SK-N-SH treated with all-trans-retinoic acid at 6 μM for 48 hours (cell line): ENCODE results near the gene PAFAH1B1.

Experiments used
- ATAC-seq: fragments of 200-7000 bp; cut with Tn5 transposase; 3 replicates; pipeline ENCODE4 v1.9.1; 2020; ENCODE audit warnings: mild to moderate bottlenecking, moderate library complexity
- ARNTL ChIP-seq: fragments of 450-650 bp; formaldehyde crosslinking; IDR thresholded peaks from 2 replicates; pipeline ENCODE4 v1.5.0; 2020; ENCODE audit warnings: low read depth, mild to moderate bottlenecking, moderate library complexity, borderline replicate concordance
- BACH2 ChIP-seq: fragments of 250-450 bp; sonication (Bioruptor Pico); IDR thresholded peaks from 2 replicates; pipeline ENCODE4 v1.9.0; 2021; ENCODE audit warnings: mild to moderate bottlenecking, borderline replicate concordance
- CREB5 ChIP-seq: fragments of 250-450 bp; sonication (Bioruptor Pico); IDR thresholded peaks from 2 replicates; pipeline ENCODE4 v1.5.1; 2020; ENCODE audit warnings: low read depth, mild to moderate bottlenecking, moderate library complexity
- CSDC2 ChIP-seq: fragments of 250-450 bp; sonication (Bioruptor Pico); IDR thresholded peaks from 2 replicates; pipeline ENCODE4 v1.5.0; 2020; ENCODE audit warnings: mild to moderate bottlenecking, moderate library complexity
- CSRNP3 ChIP-seq: fragments of 250-450 bp; sonication (Bioruptor Pico); IDR thresholded peaks from 2 replicates; pipeline ENCODE4 v1.5.1; 2021; ENCODE audit warnings: mild to moderate bottlenecking, moderate library complexity
- ESRRG ChIP-seq: fragments of 250-450 bp; sonication (Bioruptor Pico); IDR thresholded peaks from 2 replicates; pipeline ENCODE4 v1.6.1; 2021; ENCODE audit warnings: mild to moderate bottlenecking
- GLIS3 ChIP-seq: fragments of 250-450 bp; sonication (Bioruptor Pico); IDR thresholded peaks from 2 replicates; pipeline ENCODE4 v1.5.0; 2020; ENCODE audit warnings: mild to moderate bottlenecking, moderate library complexity
- OSR1 ChIP-seq: fragments of 250-450 bp; sonication (Bioruptor Pico); IDR thresholded peaks from 2 replicates; pipeline ENCODE4 v1.8.0; 2022; ENCODE audit warnings: moderate library complexity, mild to moderate bottlenecking, inconsistent platforms
- PATZ1 ChIP-seq: fragments of 250-450 bp; sonication (Bioruptor Pico); IDR thresholded peaks from 2 replicates; pipeline ENCODE4 v1.8.0; 2020; ENCODE audit warnings: mild to moderate bottlenecking, moderate library complexity, borderline replicate concordance
- POU6F1 ChIP-seq: fragments of 250-450 bp; sonication (Bioruptor Pico); IDR thresholded peaks from 2 replicates; pipeline ENCODE4 v1.8.0; 2021; ENCODE audit warnings: low read depth, mild to moderate bottlenecking, moderate library complexity, borderline replicate concordance
- PPARA ChIP-seq: fragments of 250-450 bp; sonication (Bioruptor Pico); IDR thresholded peaks from 2 replicates; pipeline ENCODE4 v1.5.0; 2020; ENCODE audit warnings: mild to moderate bottlenecking, borderline replicate concordance
- RARB ChIP-seq: fragments of 250-450 bp; sonication (Bioruptor Pico); IDR thresholded peaks from 2 replicates; pipeline ENCODE4 v1.8.0; 2021; ENCODE audit warnings: mild to moderate bottlenecking, moderate library complexity
- SNAI2 ChIP-seq: fragments of 250-450 bp; sonication (Bioruptor Pico); IDR thresholded peaks from 2 replicates; pipeline ENCODE4 v1.5.0; 2020; ENCODE audit warnings: mild to moderate bottlenecking, moderate library complexity
- TOX ChIP-seq: fragments of 250-450 bp; sonication (Bioruptor Pico); IDR thresholded peaks from 2 replicates; pipeline ENCODE4 v1.8.0; 2021; ENCODE audit warnings: mild to moderate bottlenecking, moderate library complexity, borderline replicate concordance
- TSHZ2 ChIP-seq: fragments of 250-450 bp; sonication (Bioruptor Pico); IDR thresholded peaks from 2 replicates; pipeline ENCODE4 v1.5.0; 2020; ENCODE audit warnings: mild to moderate bottlenecking, moderate library complexity
- ZFP3 ChIP-seq: fragments of 250-450 bp; sonication (Bioruptor Pico); IDR thresholded peaks from 2 replicates; pipeline ENCODE4 v1.5.0; 2020; ENCODE audit warnings: mild to moderate bottlenecking, moderate library complexity
- ZNF565 ChIP-seq: fragments of 450-650 bp; formaldehyde crosslinking; conservative IDR thresholded peaks from 2 replicates; pipeline ENCODE4 v1.5.0; 2020; ENCODE audit warnings: low read depth, mild to moderate bottlenecking, moderate library complexity
- ZNF70 ChIP-seq: fragments of 450-650 bp; formaldehyde crosslinking; IDR thresholded peaks from 2 replicates; pipeline ENCODE4 v1.5.0; 2020; ENCODE audit warnings: mild to moderate bottlenecking, moderate library complexity
- ZNF8 ChIP-seq: fragments of 450-650 bp; formaldehyde crosslinking; IDR thresholded peaks from 2 replicates; pipeline ENCODE4 v1.5.0; 2020; ENCODE audit warnings: mild to moderate bottlenecking, moderate library complexity

The PAFAH1B1 gene

GRCh38 chr17:2594722-2595599 is 1.5 kb downstream of the PAFAH1B1 start (continued):
- TF ChIP-seq RARB (CRISPR knock-in tag), result no peak
- TF ChIP-seq ZNF70, result no peak
- TF ChIP-seq CSDC2, result no peak

- TF ChIP-seq GLIS3 (CRISPR knock-in tag) (no peak), PATZ1 (CRISPR knock-in tag) (no peak), ARNTL (CRISPR knock-in tag) (no peak), CREB5 (CRISPR knock-in tag) (no peak)
- no peak for ATAC-seq
Measured at GRCh38 chr17:2595716-2596115, 2.3 kb downstream of the PAFAH1B1 start.

GRCh38 chr17:2598166-2598565 is 4.7 kb downstream of the PAFAH1B1 start:
- ATAC-seq, result no peak
- TF ChIP-seq ZNF70, result no peak
- no peak for TF ChIP-seq OSR1
- TF ChIP-seq BACH2 (CRISPR knock-in tag), result no peak
- TF ChIP-seq POU6F1 (CRISPR knock-in tag), result no peak
- TF ChIP-seq PPARA (CRISPR knock-in tag), result no peak

GRCh38 chr17:2602597-2603017 is 9.2 kb downstream of the PAFAH1B1 start:
- ATAC-seq, result no peak
- TF ChIP-seq ESRRG (CRISPR knock-in tag) (no peak), ZNF70 (no peak), CSDC2 (no peak), TOX (CRISPR knock-in tag) (no peak), ARNTL (CRISPR knock-in tag) (no peak), CREB5 (CRISPR knock-in tag) (no peak), ZFP3 (no peak), CSRNP3 (CRISPR knock-in tag) (no peak), ZNF565 (CRISPR knock-in tag) (no peak), OSR1 (no peak), ZNF8 (CRISPR knock-in tag) (no peak)

- no peak for ATAC-seq
- TF ChIP-seq CSRNP3 (CRISPR knock-in tag) (no peak), PPARA (CRISPR knock-in tag) (no peak), BACH2 (CRISPR knock-in tag) (no peak), TSHZ2 (CRISPR knock-in tag) (no peak), SNAI2 (CRISPR knock-in tag) (no peak), TOX (CRISPR knock-in tag) (no peak), ARNTL (CRISPR knock-in tag) (no peak)
Measured at GRCh38 chr17:2608350-2608913, 15.0 kb downstream of the PAFAH1B1 start.
